Transverse colon (tissue), 4 donors: ENCODE results near the gene ZNF445.

Source experiments
- CTCF ChIP-seq, 5 experiments: fragments of 200-600 bp in 3 of 5; fragments of 450-650 bp in 2 of 5; sonication (generic) in 3 of 5; IDR thresholded peaks; 1 replicate in 2 of 5; 2 replicates in 3 of 5; pipeline ENCODE4 v1.5.1; 2016 to 2017; ENCODE audit warnings: antibody characterized with exemption in 5 of 5, inconsistent platforms in 3 of 5, mild to moderate bottlenecking in 2 of 5, moderate library complexity in 1 of 5
- EP300 ChIP-seq: sonication (generic); formaldehyde crosslinking; IDR thresholded peaks from one replicate; pipeline ENCODE4 v1.6.1; 2017; ENCODE audit warnings: antibody characterized with exemption, low read depth
- POLR2AphosphoS5 ChIP-seq, 3 donors: sonication (generic); formaldehyde crosslinking; IDR thresholded peaks; one replicate each; pipeline ENCODE4 v1.6.1; 2016; ENCODE audit warnings: antibody characterized with exemption in 3 of 3

GRCh38 chr3:44510000-44510368 is 32.5 kb upstream of the ZNF445 start:
- no peak for TF ChIP-seq CTCF (IDR thresholded peaks at IDR 0.05)
- TF ChIP-seq EP300, result no peak
- TF ChIP-seq POLR2AphosphoS5 (IDR thresholded peaks at IDR 0.05), result no peak
